ENCODE data around the gene SLC22A5. TPM values are rescaled to one million over a fixed set of nuclear protein-coding genes. Genes with fewer than 3 reads are reported as not detected.

Gene SLC22A5
- total and polyA plus RNA-seq, 9 of the 15 experiments (the other 6 are each of a cell fraction or from before 2014, with no cell fraction given) = 3.0 to 16.6 (median 8.3) TPM

GRCh38 chr5:132327252-132327955, 42.1 kb upstream of the SLC22A5 start:
- H3K36me3 ChIP-seq (ENCODE audit: control insufficient read depth, insufficient read depth, low read length) = peaks cover 38% of the 10 kb centered on the region
- no peaks in the 10 kb centered on the region for H3K79me2 ChIP-seq (ENCODE audit: control insufficient read depth, insufficient read depth, low read length)
- ChIA-PET POLR2A (interaction anchor here (0.6 kb wide), 1 partner anchor 27 kb away, joined by 3 read pairs; no protein-coding TSS in a partner anchor), CTCF (ENCODE audit: low intra/inter-chr PET ratio) (no interaction called here)
- no peak overlapping the region for H2AFZ ChIP-seq (ENCODE audit: low read depth, low read length)
- H3K27ac ChIP-seq (ENCODE audit: extremely low read depth, low read depth, low read length) = no peak overlapping the region; the same call in 2 of the 3 replicates
- H3K9ac ChIP-seq (ENCODE audit: insufficient read depth in 1 of 2, low read depth in 2 of 2, low read length in 2 of 2) = no peak overlapping the region
- H3K4me1 ChIP-seq (replicated peaks in 1 of 2; ENCODE audit: control insufficient read depth in 2 of 2, insufficient read depth in 2 of 2, low read length in 2 of 2) = peaks cover under 1 to 7% of the 10 kb centered on the region in 2 experiments; a peak in 4 of 5 replicates
- H3K27me3 ChIP-seq (ENCODE audit: control insufficient read depth in 2 of 2, insufficient read depth in 2 of 2, low read length in 2 of 2) = no peaks in the 10 kb centered on the region
- WGBS (ENCODE audit: insufficient coverage, low coverage, missing lambda C conversion rate) = 67% methylated on average over 2 of the region's 2 CpGs
- DNase-seq (ENCODE audit: extremely low read depth in 1 of 4, low spot score in 3 of 4) (no peak), FAIRE-seq (no peak), ATAC-seq (no peak)
- TF ChIP-seq ZBTB34 (CRISPR knock-in tag; IDR thresholded peaks at IDR 0.05) (no peak), CREB3L1 (IDR thresholded peaks at IDR 0.05; ENCODE audit: borderline replicate concordance, low read depth) (no peak), NFIC (IDR thresholded peaks at IDR 0.05) (peak; percentile 31), RNF2 (IDR thresholded peaks at IDR 0.05) (no peak), ZNF175 (CRISPR knock-in tag; IDR thresholded peaks at IDR 0.05; ENCODE audit: low read depth) (no peak), DNMT1 (IDR thresholded peaks at IDR 0.05) (no peak), DEAF1 (CRISPR knock-in tag; IDR thresholded peaks at IDR 0.05) (no peak), ILK (tag; IDR thresholded peaks at IDR 0.05; ENCODE audit: borderline replicate concordance, low read depth) (no peak)
- no TSS peak for BruUV-seq (replicated peaks)
- intact Hi-C loops (cut with micrococcal nuclease) (no loop called here), in situ Hi-C loops (cut with MboI) (no loop called here)
- H3K9me3 ChIP-seq (replicated peaks; ENCODE audit: control insufficient read depth, insufficient read depth, low read depth, low read length) = no peaks in the 10 kb centered on the region
- H3K9me1 ChIP-seq (ENCODE audit: control insufficient read depth, insufficient read depth, low read length) = no peaks in the 10 kb centered on the region
- H3K4me3 ChIP-seq = no peak overlapping the region
- no peaks in the 10 kb centered on the region for H4K20me1 ChIP-seq (replicated peaks; ENCODE audit: control insufficient read depth, insufficient read depth, low read length)
- H3K4me2 ChIP-seq (ENCODE audit: insufficient read depth, low read length) = no peak overlapping the region
